Activated CD8-positive, alpha-beta memory T cell treated with anti-CD3 and anti-CD28 coated beads, Interleukin-2, amount 50 U/mL, for 48 hours (primary cell): ENCODE results near the gene DNAJB2.
A peak's percentile ranks its signal among the peaks of the same experiment; 100 is the strongest.
"Not testable (repeated sequence)": the region's sequence is repeated elsewhere in the genome, so short reads cannot be mapped to it uniquely, and the experiment has no call there.

Experiments used
- DNase-seq: peaks from one replicate; pipeline ENCODE4 v3.0.0-alpha.2; 2020

DNAJB2 gene

DNA sequence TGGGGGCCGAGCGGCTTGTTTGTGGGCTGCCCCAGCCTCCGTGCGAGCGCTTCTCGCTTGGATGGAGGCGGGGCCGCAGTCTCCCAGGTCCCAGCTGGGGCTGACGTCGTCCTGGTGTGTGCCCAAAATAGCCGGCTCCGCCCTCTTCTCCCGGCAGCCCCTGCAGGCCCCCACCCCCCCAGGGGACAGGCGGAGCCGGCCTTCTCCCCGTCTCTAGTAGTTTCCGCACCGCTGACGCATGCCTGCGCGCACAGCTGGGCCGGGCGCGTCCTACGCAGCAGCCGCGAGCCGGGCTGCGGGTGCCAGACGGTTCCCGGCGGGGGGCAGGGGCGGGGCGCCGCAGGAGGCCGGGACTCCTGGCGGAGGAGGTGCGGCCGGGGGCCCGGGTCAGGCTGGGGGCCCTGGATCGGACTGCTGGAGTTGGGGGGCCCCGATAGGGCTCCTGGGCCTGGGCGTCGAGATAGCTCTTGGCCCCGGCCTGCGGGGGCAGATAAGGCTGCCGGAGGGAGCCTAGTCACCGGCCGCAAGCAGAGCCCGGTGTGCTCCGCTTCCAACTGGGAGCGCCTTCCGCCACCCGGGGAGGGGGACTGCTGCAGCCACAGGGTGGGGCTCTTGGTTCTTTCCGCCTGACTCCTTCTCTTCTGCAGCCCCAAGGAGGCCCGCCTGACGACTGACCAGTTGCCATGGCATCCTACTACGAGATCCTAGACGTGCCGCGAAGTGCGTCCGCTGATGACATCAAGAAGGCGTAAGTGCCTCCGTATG lies at the start of gene DNAJB2:
DNAJB2 (plus strand) TSS at position 216 of the 765 bp plus-strand sequence; CDS start at position 684, 468 bp downstream.
- DNase-seq = peak; percentile 97

DNA sequence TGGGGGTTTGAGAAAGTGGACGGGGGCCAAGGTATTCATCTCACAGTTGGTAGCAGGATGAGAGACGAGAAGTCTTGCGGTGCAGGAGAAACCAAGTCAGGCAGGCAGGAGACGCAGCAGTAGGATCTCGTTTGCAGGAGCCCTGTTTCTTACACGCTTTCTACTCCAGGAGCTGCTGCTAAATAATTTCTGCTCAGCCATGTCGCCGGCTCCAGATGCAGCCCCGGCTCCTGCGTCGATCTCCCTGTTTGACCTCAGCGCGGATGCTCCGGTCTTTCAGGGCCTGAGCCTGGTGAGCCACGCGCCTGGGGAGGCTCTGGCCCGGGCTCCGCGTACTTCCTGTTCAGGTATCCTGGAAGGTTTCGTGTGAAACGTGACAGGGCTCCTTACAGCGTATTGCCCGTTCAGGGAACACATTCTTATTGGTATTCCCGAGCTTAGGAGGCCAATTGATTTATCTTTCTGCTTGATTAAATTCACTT lies 49.1 kb upstream of the DNAJB2 start:
- peak; percentile 83 for DNase-seq

DNA sequence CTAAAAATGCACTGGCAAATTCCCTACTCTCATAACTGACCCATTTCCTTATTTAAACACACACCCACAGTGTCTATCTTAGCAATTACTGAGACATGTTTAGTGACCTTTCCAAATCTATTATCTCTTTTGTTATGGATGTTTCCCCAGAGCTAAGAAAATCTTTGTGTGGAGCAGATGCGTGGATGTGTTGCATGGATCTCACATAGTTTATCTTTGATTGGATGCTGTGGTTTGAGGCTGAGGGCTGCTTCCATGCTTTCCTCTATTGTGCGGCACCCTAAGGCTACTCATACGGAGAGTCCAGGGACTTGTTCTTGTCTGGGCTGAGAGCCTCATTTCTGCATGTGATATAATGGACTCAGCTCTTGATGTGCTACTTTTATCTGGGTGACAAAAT lies 44.8 kb upstream of the DNAJB2 start:
- DNase-seq = no peak

DNA sequence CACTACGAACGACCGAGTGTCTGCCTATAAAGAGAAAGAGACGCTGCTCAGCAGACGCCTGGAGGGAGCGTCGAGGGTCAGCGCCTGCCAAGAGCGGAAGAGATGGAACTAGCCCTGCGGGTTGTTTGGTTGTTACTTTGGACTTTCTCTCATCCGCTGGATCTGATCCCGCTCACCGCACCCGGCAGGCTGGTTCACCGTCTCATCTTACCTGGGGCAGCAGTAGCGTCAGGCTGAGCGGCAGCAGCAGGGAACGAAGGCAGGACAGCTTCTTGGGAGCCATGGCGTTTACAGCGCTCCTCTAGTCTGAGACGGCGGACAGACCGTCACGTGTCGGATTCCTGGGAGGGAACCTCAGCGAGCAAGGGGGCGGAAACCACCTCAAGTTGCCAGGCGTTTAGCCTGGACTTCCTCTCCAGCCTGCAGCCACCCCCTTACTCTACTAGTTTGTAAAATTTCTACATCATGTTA lies 35.8 kb upstream of the DNAJB2 start:
- no peak for DNase-seq

DNA sequence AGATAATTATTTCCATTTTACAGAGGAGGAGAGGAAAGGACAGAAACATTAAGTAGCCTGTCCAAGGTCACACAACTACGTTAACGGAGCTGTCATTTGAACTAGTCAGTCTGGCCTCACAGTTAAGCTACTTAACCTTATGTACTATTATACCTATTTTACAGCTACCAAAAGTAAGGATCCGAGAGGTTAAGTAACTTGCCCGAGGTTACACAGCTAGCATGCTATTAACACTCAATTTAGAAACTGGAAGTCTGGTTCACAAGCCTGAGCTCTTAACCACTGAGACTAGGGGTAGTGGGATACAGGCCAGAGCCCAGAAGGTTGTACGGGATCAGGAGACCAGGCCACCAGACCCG lies 34.4 kb upstream of the DNAJB2 start:
- DNase-seq = no peak

DNA sequence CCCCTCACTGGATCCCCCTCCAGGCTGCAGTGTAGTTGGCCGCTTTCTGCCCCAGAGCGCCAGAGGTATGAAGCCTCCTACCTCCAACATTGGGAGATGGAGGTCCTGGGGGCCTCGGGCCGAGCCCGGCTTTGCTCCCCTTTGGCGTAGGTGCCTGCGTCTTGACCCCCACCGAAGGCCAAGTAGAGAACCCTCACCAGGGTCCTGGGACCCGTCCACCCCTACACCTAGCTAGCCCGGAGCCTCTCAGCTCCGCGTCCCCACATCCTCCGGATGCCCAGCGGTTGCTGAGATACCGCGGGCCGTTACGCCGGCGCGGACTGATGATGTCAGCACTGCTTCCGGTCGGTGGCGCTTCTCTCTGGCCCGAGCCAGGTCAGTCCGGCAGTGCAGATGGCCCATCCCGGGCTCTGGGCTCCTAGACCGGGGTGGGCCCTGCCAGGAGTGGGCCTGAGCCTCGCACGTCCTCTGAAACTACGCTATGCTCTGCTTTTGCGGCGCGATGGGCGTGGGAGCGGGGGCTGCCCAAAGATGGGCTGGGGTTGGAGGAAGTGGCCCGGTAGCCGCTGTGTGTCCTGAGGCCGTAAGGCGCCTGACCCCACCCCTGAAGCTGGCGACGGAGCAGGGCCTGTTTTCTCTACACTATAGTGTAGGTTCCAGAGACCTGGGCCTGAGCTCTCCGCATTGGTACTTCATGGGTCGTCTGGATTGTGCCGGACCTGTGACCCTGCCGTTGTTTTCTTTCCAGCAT lies 33.8 kb upstream of the DNAJB2 start, which contains the start of the genes GLB1L and STK16:
GLB1L (minus strand) TSS at position 297 of the 751 bp plus-strand sequence. CDS start 1,871 bp downstream, outside the sequence.
STK16 (plus strand) TSS at position 332 of the 751 bp plus-strand sequence. CDS start 521 bp downstream, outside the sequence.
- DNase-seq = peak; percentile 99

DNA sequence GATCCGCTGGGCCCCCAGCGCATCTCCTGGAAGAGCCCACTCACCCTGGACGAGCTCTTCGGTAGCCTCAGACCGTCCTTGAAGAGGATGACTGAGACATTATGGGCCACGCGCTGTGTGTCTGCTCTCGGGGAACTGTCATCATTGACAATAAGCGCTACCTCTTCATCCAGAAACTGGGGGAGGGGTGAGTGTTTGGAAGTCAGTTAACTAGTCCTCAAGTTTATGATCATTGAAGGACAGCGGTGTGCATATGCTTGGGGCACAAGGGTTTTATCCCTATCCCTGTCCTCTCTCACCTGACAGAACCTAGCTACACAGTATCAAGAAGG lies 33.3 kb upstream of the DNAJB2 start:
- DNase-seq = no peak

DNA sequence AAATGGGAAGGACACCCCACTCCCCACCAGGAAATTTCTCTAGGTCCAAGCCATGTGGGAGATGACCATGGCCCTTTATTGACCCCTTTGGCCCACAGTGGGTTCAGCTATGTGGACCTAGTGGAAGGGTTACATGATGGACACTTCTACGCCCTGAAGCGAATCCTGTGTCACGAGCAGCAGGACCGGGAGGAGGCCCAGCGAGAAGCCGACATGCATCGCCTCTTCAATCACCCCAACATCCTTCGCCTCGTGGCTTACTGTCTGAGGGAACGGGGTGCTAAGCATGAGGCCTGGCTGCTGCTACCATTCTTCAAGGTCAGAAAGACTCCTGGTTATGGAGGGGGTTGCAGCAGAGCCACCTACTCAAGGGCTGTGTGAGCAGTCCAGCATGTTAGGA lies 32.6 kb upstream of the DNAJB2 start:
- no peak for DNase-seq

DNA sequence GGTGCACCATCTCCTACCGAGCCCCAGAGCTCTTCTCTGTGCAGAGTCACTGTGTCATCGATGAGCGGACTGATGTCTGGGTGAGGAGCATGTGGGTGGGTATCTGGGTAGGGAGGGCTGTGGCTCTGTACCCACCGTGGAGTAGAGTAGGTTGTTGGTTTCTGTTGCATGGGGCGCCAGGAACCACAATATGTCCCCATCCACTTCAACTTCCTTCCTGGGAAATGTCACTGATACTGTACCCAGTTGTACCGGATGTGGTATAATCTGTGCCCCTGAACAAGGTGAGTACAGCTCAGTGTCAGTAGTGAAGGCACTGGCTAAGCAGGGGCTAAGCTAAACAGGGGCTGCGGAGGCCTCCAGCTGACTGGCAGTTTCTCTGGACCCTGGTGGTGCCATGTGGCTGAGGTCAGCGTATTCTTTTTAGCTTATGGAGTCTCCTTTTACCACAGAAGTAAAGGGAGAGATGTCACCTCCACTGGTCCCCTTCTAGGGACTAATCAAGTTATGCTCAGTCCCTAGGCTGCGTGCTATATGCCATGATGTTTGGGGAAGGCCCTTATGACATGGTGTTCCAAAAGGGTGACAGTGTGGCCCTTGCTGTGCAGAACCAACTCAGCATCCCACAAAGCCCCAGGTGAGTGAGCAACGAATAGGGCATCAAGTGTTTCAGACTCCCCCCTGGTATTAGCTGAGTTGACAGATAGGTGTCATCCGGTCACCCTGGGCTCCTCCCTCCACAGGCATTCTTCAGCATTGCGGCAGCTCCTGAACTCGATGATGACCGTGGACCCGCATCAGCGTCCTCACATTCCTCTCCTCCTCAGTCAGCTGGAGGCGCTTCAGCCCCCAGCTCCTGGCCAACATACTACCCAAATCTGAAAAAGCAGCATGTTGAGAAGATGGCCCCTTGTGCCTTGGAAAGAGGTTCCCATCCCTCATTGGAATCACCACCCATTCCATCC lies 31.2 kb upstream of the DNAJB2 start:
- DNase-seq = peak; percentile 76

DNA sequence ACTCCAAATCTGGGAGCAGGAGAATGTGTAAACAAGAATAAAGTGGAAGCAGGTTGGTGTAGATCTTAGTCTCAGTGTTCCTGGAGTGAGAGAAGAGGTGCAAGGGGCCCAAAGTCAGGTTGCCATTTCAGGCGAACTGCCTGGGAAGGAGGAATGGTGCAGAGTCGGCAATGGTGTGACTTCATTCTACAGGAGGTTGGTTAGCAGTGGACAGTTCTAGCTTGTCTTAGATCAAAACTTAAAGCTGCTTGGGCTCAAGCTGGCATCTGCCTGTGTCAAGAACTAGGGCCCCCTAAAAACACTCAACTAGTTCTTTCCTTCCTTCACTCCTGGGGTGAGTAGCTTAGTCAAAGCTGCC lies 30.3 kb upstream of the DNAJB2 start:
- no peak for DNase-seq

DNA sequence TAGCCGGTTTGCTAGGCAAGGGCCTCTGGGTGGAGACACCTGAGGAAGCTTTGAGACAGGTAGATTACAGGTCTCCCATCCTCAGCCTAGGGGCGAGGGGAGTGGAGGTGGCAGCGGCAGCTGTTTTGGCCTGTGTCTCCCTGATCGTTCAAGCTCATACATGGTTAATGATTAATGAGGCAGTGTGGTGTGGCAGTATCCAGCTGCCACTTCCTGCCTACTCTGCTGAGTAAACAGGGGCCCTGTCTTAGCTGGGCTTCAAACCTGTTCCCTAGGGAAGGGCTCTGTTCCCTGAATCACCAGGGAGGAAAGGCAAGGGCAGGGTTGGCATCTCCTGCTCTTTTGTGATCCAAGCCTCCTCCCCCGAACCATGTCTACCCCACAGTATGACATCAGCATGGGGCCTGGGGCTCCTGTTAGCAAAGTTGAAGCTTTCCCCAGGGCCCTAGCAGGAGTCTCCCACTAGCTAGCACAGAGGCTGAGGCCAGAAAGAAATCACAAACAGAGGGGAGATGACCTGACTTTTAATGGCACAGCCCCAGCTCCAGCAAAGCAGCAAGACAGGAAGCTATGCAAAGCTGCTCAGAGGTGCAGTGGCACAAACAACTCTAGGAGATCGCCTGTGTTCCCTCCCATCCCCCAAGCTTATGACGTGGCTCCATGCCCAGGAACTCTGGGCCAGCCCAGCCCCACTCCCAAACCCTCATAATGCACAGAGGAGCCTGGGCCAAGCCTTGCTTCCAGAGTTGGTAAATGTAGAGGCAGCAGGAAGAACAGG lies 29.8 kb upstream of the DNAJB2 start:
- peak; percentile 63 for DNase-seq

DNA sequence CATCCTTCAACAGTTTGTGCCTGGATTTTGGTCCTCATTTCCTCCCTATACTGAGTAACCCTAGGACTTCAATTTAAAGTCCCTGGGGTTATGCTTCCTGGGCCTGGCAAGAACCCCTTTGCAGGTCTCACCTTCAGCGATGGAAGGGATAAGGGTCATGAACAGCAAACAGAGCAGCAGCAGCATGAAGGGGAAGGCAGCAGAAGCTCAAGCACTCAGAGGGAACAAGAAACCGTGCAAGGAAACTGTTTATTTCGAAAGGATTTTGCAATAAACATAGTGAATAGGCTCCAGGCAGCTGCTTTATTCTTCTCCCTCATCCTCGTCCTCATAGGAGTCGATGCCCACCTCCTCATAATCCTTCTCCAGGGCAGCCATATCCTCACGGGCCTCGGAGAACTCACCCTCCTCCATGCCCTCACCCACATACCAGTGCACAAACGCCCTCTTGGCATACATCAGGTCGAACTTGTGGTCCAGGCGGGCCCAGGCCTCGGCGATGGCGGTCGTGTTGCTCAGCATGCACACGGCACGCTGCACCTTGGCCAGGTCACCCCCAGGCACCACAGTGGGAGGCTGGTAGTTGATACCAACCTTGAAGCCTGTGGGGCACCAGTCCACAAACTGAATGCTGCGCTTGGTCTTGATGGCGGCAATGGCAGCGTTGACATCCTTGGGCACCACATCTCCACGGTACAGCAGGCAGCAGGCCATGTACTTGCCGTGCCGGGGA lies 29.0 kb upstream of the DNAJB2 start:
- DNase-seq = no peak

DNA sequence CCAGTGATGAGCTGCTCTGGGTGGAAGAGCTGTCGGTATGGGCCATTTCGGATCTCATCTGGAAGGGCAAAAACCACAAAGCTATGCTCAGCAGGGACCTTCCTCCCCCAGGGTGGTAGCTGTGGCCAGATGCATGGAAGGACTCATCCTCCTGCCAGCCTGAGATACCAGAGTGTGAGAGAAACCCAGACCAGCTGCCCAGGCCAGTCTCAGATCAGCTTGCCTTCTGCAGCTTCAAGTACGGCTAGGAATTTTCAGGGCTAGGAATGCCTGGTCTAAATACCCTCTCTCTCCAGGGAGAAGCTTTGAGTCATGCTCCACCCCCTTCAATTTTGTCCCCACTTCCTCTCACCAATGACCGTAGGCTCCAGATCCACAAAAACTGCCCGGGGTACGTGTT lies 27.5 kb upstream of the DNAJB2 start:
- DNase-seq = no peak

DNA sequence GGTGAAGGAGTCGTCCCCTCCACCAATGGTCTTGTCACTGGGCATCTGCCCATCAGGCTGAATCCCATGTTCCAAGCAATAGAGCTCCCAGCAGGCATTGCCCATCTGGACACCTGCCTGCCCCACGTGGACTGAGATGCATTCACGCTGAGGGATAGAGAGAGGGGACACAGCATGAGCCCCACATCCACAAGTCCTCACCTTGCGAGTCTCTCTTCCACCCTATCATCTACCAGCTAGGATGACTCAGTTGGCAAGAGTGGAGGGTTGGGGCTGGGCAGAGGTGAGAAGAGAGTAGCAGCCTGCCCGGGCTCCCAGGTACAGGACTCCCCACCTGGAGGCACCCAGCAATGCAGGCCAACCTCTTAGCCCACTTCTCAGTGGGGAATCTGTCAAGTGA lies 27.1 kb upstream of the DNAJB2 start:
- DNase-seq = peak; percentile 61

DNA sequence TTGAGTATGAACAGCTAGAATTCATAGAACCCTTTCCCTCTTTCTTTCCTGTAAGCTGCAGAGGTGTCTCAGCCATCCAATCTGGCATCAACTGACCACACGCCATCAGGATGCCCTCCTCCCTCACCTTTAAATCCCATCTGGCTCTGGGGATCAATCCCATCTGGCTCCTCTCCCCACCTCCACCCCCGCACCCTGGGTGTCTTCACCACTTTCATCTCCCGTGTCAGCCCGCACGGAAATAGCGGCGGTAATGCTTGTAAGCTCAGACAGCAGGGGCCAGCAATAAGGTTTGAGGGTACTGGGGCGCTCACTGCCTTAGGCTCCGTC lies 26.6 kb upstream of the DNAJB2 start:
- DNase-seq = no peak

DNA sequence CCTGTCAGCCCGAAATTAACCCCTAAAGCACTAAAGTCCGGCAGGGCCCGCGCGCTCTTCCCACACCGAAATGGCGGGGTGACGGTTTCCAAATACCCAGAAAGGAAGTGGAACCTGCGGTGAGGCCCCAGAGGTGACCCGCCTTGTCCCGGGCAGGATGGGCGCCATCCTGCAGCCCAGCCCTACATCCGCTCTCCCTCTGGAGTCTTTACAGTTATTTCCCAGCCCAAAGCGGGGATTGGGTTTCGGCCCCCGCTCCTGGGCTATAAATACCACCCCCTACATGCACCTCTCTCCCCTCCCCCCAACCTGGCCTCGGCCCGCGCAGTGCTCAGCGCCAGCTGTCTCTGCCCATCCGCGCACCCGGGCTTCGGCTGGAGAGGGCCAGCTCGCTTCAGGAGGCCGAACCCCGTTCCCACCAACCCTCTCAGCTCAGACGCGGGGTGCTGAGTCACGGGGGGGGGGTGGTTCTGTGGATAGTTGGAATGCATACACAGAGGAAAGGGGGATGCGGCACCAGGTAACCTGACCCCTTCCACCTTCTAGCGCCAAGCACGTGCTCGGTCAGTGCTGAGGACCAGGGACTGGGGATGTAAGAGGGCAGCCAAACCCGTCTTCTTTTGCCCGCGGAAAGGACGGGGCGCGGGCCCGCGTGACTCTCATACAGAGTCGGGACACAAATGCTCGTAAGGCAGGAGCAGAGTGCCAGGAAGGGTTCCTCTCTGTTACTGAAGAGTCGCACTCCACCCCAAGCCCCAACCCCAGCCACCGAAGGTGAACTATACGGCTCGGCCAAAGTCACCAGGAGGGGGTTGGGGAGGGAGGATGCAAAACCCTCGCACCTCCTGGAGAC lies 26.0 kb upstream of the DNAJB2 start, which contains the start of gene TUBA4B:
TUBA4B (plus strand) TSS at position 344 of the 853 bp plus-strand sequence; CDS start at position 509, 165 bp downstream.
- DNase-seq = peak; percentile 78

DNA sequence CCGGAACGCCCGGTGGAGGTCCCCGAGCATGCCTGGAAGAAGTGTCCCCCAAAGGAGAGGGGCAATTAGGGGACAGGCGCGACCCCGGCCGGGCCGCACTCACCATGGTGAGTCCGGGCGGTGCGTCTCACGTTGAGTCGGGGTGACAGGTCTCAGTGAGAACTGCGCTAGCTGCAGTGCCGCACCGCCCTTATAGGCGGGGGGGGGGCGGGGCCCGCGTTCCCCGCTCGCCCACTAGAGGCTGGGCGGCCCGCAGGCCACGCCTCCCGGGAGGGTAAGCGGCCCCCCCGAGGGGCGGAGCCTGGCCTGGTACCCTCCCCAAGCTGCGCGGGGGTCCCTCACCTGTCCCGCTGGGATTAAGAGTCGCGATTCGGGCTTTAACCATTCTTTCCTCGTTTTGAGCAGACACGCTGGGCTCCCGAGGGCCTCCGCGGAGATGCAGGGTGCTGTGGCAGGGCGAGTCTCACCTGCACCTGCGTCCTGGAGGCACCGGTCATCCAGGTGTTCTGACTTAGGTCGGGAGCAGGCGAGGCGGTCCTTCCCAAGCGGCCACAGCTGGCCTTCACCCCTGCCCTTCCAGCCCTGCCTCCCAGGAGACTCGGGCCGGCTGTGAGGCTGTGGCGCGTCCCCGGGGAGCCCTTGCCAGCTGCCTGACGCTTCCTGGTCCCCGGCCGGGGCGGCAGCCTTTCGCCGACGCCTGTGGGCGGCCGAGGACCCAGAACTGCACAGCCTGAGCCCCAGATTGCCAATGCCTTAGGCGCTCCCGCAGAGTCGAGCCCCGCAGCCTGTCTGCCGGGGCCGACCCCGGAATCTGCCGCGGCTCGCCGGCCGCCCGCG lies 25.2 kb upstream of the DNAJB2 start, which contains the start of gene TUBA4A:
TUBA4A (minus strand) TSS at position 166 of the 837 bp plus-strand sequence; CDS start at position 106, 60 bp downstream.
- peak; percentile 95 for DNase-seq

DNA sequence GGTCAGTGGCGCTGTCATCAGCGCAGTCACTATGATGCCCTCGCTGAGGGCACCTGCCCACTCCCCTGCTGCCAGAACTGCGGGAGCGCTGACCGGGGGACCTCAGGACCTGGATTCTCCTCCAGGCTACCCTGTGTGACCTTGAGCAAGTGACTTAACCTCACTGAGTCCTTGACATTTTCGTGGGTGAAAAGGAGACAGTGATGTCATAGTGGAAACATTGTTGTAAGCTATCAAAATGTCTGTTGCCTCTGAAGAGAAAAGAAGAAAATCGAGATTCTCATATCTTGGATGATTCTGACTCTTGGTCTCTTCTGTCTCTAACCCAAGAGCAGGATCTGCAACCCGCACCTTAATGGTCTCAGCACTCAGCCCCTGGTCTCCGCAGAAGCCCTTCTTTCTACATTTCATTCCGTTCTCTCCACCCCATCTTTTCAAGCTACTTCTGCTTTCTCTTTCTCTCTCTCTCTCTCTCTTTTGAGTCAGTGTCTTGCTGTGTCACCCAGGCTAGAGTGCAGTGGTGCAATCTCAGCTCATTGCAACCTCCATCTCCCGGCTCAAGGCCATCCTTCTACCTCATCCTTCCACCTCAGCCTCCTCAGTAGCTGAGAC lies 24.5 kb upstream of the DNAJB2 start:
- no peak for DNase-seq

DNA sequence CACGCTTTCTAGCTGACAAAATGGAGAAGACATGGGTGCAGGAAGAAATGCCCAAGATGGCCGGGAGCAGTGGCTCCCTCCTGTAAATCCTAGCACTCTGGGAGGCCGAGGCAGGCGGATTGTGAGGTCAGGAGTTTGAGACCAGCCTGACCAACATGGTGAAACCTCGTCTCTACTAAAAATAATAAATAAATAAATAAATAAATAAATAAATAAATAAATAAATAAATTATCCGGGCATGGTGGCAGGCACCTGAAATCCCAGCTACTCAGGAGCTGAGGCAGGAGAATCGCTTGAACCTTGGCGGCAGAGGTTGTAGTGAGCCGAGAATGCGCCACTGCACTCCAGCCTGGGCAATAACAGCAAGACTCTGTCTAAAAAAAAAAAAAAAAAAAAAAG lies 20.2 kb upstream of the DNAJB2 start:
- not testable (repeated sequence) for DNase-seq
